GM13977 (cell line): Measurements from ENCODE around the gene DEAF1.
"Not testable (repeated sequence)": the region's sequence is repeated elsewhere in the genome, so short reads cannot be mapped to it uniquely, and the experiment has no call there.

Source experiments
- DNase-seq: peaks from one replicate; pipeline ENCODE4 v3.0.0; 2012; ENCODE audit warnings: low spot score
- in situ Hi-C: fragments of 300-500 bp; cut with MboI; formaldehyde crosslinking; loops from one replicate; pipeline ENCODE4 v1.12.0; 2022; ENCODE audit warnings: low sequenced_read_pairs, low pct_unique_long_range_greater_than_20kb, mixed read lengths, inconsistent platforms; ENCODE audit not compliant: unreplicated experiment
- TF ChIP-seq, protein P1 (sequence below): IDR thresholded peaks from 2 replicates; pipeline ENCODE4 v1.5.1; 2012; ENCODE audit warnings: mild to moderate bottlenecking, control low read depth; ENCODE audit not compliant: insufficient read depth; ENCODE audit errors: extremely low read depth, missing control alignments

DEAF1 gene

GRCh38 chr11:693887-694562 is 997 bp downstream of the DEAF1 start:
- DNase-seq: no peak
- TF ChIP-seq, protein P1, sequence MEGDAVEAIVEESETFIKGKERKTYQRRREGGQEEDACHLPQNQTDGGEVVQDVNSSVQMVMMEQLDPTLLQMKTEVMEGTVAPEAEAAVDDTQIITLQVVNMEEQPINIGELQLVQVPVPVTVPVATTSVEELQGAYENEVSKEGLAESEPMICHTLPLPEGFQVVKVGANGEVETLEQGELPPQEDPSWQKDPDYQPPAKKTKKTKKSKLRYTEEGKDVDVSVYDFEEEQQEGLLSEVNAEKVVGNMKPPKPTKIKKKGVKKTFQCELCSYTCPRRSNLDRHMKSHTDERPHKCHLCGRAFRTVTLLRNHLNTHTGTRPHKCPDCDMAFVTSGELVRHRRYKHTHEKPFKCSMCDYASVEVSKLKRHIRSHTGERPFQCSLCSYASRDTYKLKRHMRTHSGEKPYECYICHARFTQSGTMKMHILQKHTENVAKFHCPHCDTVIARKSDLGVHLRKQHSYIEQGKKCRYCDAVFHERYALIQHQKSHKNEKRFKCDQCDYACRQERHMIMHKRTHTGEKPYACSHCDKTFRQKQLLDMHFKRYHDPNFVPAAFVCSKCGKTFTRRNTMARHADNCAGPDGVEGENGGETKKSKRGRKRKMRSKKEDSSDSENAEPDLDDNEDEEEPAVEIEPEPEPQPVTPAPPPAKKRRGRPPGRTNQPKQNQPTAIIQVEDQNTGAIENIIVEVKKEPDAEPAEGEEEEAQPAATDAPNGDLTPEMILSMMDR: no peak
- in situ Hi-C loops: no loop called here

DNA sequence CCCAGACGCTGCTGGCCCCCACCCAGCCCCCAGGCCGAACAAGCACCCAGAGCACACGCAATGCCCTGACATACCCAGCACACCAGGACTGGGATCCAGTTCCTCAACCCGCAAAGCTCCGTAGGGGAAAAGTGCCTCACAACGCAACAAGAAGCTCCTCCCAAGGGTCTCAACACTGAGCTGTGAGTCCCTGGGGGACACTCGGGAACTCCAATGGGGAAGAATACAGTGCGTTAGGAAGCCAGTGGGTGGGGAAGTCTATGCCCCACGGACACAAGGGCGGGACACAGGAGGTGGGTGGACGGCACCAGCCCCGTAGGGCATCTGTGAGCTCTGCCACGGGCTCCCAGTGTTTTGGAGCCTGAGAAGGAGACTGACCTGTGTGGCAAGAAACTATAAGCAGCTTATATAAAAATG is 1.6 kb downstream of the DEAF1 start:
- in situ Hi-C loops: no loop called here
- DNase-seq: no peak
- TF ChIP-seq, protein P1: no peak

GRCh38 chr11:692824-693414 is 2.1 kb downstream of the DEAF1 start:
- in situ Hi-C loops: no loop called here
- DNase-seq: no peak
- TF ChIP-seq, protein P1: no peak

DNA sequence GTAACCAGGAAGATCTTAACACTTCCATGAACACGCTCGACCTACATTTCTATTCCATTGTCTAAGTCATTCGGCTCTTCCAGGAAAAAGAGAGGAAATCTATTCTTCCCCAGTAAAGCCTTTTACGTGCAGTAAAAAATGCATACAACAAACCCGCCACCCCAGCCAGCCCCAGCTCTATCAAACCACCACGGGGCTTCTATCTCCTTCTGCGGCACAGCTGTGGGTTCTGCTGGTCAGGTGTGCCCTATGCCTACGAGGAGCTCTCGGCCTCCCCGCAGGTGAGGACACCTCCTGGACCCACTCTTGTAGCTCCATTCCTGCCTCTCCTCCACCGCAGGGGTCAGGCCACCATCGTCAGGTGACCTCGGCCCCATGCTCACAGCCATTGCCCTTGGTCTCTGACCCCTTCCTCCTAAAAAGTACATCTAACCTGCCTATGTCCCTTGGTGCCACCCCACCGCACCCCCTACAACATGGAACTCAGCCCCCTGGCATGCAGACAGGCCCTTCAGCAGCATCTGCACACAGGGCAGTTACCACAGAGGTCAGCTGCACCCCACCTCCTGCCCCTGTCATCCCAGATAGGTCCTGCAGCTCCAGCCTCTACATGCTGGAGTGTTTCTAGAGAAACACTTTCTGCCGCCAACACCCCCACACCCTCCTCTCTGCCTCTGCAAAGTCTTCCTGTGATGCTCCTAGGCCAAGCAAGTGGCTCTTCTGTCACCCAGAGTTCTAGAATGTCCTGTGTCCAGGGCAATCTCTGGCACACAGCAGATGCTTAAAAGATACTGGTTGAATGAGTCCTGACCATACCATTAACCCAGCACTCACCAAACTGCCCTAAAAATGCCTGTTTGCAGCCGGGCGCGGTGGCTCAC is 3.1 kb downstream of the DEAF1 start:
- TF ChIP-seq, protein P1: no peak
- DNase-seq: no peak
- in situ Hi-C loops: no loop called here

DNA sequence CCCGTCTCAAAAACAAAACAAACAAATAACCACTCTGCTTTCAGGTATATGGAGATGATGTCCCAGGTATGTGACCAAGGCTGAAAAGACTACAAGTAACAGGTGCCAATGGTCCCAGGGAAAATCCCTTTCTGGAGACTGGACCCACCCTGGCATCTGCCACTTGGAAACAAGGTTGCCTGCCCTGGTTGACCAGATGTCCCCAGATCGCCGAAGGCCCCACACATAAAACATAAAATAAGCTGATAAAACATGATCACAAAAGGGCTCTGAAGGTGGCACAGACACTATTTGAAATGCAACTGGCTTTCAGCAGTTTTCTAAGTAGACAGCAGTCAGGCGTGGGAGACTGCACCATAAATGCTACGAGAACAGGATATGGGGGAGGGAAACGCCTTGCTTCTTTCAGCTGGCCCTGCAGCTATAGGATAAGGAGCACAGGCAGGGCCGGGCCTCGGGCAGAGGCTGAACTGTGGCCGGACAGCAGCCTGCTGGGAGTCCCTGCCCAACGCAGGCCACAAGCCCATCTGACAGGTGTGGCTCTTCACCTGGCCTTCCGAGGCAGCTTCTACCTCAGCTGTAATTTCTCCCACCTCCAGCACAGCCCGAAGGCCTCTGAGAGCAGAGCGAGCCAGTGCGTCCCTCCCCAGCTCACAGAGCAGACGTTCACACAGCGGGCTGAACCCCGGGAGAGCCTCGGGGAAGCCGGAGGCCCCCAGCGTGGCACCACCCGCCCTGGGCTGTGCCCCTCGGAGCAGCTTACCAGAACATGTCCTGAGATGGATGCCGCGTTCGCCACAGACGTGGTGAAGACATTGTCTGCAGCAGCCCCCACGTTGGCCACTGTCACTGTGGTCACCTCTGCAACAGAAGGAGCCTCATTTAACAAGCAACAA is 4.0 kb downstream of the DEAF1 start:
- TF ChIP-seq, protein P1: no peak
- in situ Hi-C loops: no loop called here

GRCh38 chr11:690244-690643 is 4.8 kb downstream of the DEAF1 start:
- in situ Hi-C loops, DNase-seq: not testable (repeated sequence)

More for the DNA sequence above, 4.0 kb downstream of the DEAF1 start:
- DNase-seq: no peak
